IPS-11a (cell line): ENCODE data around the gene AVEN.
"Not testable (repeated sequence)": the region's sequence is repeated elsewhere in the genome, so short reads cannot be mapped to it uniquely, and the experiment has no call there.

ENCODE experiments used
- H3K4me3 ChIP-seq: one replicate; pipeline ENCODE4 v1.5.1; 2013; ENCODE audit warnings: low read depth, low read length, control low read depth

The AVEN gene

GRCh38 chr15:34043391-34043790 lies 4.4 kb upstream of the AVEN start:
- no peak overlapping the region for H3K4me3 ChIP-seq

DNA sequence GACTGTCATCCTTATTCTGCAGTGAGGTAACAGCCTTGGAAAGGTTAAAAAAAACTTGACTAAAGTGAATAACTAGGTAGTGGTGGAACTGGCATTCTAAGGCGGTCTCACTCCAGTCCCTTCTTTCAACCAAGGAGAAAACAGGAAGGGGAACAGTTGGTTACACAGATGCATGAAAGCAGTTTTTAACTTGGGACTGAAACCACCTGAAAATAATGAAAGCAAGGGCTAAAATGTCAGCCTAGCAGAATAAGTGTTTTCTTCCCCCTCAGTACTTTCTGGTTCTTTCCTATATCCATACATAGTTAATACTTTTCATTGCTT lies 748 bp upstream of the AVEN start:
- peak overlapping the region; percentile 74 for H3K4me3 ChIP-seq

DNA sequence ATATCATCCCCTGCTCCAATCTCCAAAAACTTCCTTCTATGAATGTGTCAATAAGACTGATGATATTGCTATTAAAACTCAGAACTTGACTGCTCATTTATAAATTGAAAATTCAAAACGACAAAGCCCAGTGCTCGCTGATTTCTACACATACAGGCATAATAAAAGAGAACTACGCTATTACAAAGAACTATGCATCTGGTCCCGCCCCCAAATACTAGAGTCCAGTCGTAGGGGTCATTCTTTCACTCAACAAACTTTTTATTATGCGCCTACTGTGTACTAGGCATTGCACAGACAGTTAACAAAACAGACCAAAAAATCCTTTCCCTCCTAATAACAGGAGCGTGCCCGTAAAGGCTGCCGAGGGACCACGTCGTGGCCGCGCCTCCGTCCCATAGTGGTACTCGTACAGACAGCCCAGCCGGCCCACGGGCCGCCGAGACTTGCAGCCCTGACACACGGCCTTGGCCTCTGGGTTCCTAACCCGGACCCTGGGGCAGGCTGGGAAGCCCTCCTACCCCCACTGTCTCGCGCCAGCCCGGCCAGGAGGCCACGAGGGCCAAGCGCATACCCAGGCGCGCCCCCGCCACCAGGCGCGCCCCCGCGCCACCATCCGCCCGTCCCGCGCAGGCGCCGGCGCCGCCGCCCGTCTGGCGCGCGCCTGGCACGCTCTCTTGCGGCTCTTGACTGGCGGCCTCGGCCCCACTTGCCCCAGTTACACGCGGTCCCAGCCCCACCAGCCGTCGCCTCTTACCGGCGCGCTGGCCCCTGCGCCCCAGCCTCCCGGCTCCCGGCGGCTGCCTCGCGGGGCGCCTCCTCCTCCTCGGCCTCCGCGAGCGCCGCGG lies 757 bp downstream of the AVEN start:
- peak overlapping the region; percentile 74 for H3K4me3 ChIP-seq

DNA sequence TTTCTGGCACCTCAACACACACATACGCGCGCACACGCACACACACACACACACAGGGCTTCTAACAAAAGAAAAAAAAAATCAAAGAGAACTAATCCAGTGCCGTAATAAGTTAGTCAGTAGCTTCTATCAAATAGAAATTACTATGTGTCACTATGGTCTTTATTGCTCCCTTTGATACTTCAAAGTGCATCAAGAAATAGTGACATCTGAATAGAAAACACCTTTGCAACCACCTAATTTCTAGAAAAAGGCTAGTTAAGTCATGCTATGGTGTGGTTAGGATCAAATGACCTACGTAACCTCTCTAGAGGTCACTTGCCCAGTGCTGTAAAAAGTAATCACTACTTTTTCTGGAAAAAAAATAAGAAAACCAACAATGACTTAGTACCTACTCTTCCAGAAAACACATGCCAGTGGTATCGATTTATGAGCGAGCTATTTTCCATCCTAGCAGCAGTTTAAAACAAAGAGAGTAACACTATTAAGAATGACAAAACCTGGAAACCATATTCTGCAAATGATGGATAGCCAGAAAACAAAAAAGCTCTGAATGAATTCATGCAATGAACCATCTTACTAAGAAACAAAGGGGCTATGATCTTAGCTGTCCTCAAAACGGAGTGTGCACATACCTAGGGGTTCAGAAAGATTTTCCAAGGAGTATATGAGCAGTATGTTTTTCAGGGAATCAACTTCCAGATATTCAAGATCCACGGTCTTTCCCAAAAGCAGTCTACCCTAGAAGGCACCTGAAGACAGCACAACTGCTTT lies 6.8 kb downstream of the AVEN start:
- H3K4me3 ChIP-seq, result no peak overlapping the region

- no peak overlapping the region for H3K4me3 ChIP-seq
These were observed 11.4 kb downstream of the AVEN start for GRCh38 chr15:34027606-34028005.

DNA sequence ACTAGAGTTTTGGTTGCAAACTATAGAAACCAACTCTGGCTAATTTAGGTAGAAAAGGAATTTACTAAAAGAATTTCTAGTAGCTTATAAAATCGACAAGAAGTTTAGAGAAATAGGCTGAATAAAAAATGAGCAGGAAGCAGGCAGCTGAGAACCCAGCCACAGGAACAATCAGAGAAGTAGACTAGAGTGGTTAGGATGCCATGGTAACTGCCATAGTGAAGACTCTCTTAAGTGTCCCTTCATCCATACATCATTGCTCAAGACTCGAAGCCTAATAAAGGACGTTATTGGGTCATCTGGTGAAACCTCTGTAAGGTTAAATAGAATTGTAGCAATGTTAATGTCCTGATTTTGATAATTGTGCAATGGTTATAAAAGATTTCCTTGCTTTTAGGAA lies 13.8 kb downstream of the AVEN start:
- no peak overlapping the region for H3K4me3 ChIP-seq

DNA sequence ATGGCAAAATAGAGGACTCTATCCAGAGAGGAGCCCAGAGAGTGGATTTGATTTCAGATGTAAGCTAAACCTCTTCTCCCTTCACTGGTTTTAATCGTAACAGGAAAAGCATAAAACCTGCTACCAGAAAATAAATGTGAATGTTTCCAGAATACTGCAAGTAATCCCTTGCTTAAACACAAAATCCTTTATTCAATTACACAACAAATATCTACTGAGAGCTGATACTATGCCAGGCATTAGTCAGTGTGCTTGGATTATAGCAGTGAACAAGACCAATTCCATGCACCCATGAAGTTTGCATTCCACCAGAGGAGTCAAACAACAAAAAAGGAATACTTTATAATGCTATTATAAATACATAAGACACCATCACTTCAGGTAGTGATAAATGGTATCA lies 15.1 kb downstream of the AVEN start:
- no peak overlapping the region for H3K4me3 ChIP-seq

DNA sequence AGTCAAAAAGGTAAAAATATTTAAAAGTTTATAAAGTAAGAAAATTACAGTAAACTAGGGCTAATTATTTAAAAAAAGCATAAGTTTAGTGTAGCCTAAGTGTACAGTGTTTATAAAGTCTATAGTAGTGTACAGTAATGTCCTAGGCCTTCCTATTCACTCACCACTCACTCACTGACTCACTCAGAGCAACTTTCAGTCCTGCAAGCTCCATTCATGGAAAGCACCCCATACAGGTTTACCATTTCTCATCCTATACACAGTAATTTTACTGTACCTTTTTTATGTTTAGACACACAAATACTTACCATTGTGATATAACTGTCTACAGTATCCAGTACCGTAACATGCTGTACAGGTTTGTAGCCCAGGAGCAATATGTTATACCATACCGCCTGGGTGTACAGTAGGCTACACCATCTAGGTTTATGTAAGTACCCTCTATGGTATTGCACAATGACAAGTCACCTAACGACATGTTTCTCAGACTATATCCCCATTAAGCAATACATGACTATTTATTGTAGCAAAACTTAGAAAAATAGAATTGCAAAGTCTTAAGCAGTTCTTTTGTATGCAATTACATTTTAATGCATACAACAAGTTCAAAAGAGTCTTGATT lies 19.5 kb downstream of the AVEN start:
- H3K4me3 ChIP-seq, result no peak overlapping the region

DNA sequence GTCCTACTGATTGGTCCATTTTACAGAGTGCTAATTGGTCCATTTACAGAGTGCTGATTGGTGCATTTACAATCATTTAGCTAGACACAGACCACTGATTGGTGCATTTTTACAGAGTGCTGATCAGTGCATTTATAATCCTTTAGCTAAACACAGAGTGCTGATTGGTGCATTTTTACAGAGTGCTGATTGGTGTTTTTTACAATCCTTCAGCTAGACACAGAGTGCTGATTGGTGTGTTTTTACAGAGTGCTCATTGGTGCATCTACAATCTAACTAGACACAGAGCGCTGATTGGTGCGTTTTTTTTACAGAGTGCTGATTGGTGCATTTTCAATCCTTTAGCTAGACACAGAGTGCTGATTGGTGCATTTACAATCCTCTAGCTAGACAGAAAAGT lies 20.3 kb downstream of the AVEN start:
- not testable (repeated sequence) for H3K4me3 ChIP-seq

GRCh38 chr15:34018021-34018645 lies 20.9 kb downstream of the AVEN start:
- H3K4me3 ChIP-seq, result no peak overlapping the region

GRCh38 chr15:34014556-34014955 lies 24.4 kb downstream of the AVEN start:
- no peak overlapping the region for H3K4me3 ChIP-seq

- no peak overlapping the region for H3K4me3 ChIP-seq
These were observed 25.3 kb downstream of the AVEN start for GRCh38 chr15:34013746-34014145.

DNA sequence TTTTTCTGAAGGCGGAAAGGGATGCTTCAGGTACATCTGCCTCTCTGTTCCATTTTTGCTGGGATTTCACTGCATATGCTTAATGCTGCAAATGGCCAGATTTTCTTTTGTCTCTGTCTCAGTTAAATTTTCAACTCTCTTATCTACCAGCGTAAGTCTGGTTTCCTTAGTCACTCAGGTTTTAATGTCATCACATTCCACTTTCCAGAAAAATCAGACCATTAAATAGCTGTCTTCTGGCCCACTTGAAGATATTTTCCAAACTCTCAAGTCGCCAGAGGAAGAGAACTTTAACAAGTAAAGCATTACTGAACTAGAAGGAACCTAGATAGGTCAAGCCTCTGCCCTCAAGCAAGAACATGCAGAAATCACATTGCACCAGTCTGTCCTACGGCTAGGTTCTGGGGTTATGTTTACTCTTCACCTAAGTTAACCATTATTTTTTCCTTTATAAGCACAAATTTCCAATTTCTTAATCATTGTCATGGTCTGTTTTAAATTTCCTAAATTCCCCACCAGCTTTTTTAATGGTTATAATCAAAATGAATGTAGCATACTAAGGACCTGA lies 26.5 kb downstream of the AVEN start:
- no peak overlapping the region for H3K4me3 ChIP-seq

- H3K4me3 ChIP-seq, result no peak overlapping the region
These were observed 27.5 kb downstream of the AVEN start for GRCh38 chr15:34011481-34011880.

DNA sequence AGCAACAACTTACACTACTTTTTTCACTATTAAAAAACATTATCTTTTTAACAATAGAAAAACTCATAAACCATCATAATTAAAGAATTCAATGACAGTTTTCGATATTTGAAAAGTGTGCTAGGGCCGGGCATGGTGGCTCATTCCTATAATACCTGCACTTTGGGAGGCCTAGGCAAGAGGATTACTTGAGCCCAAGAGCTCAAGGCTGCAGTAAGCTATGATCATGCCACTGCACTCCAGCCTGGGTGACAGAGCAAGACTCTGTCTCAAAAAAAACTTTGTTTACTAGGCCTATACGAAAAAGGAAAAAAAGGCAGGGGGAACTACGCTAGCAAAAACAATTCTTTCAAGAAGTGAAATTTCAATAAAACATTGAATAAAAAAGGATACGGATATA lies 28.1 kb downstream of the AVEN start:
- H3K4me3 ChIP-seq, result no peak overlapping the region

DNA sequence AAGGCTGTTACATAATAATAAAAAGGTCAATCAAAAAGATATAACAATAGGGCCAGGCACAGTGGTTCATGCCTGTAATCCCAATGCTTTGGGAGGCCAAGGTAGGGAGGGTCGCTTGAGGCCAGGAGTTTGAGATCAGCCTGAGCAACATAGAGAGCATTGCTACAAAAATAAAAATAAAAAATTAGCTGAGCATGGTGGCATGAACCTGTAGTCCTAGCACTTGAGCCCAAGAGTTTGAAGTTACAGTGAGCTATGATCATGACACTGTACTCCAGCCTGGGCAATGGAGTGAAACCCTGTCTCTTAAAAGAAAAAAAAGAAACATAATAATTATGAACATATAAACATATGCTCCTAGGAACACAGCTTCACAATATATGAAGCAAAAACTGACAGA lies 29.3 kb downstream of the AVEN start:
- H3K4me3 ChIP-seq, result no peak overlapping the region

- no peak overlapping the region for H3K4me3 ChIP-seq
These were observed 32.6 kb downstream of the AVEN start for GRCh38 chr15:34006381-34006780.

- H3K4me3 ChIP-seq, result no peak overlapping the region
These were observed 37.5 kb downstream of the AVEN start for GRCh38 chr15:34001536-34001935.

GRCh38 chr15:33995666-33996065 lies 43.3 kb downstream of the AVEN start:
- H3K4me3 ChIP-seq, result not testable (repeated sequence)

- no peak overlapping the region for H3K4me3 ChIP-seq
These were observed 44.9 kb downstream of the AVEN start for GRCh38 chr15:33994005-33994615.

DNA sequence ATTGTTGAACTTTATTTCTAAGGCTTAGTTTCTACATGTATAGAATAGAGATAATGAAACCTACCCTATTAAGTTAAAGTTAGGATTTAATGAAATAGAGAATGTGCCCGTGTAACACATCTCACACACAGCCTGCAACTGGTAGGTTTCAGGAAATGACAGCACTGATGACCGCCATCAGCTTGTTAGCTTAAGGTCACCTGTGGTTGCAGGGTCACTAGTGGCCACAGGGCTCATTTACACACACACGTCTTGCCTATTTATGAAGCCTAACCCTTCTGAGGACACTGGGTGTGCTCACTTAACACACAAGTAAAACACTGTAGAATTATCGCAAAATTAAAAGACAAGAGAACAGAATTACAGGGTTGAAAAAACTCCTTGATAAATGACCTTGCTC lies 50.6 kb downstream of the AVEN start:
- no peak overlapping the region for H3K4me3 ChIP-seq
